ENCODE results near the gene CREB3L2.

DNA sequence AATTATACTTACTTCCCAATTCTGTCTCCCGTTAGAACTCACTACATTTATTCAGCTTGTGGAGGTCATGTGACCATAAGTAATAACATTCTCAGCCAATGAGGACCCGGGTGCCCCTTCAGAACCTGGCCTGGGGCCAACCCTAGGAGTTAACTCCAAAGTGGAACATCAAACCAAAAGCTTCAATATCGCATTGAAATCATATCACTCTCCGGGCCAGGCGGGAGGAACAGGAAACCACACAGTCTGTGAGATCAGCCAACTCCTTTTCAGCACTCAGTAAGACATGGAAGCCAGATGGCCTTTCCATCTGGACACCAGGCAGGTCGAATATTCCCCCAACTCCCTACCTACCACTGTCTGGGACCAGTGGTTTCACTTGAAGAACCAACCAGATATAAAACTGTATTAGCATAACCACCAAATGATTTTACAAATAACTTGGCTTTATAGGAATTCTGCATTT, 5.5 kb downstream of the CREB3L2 start:
- TF ChIP-seq, protein P1, sequence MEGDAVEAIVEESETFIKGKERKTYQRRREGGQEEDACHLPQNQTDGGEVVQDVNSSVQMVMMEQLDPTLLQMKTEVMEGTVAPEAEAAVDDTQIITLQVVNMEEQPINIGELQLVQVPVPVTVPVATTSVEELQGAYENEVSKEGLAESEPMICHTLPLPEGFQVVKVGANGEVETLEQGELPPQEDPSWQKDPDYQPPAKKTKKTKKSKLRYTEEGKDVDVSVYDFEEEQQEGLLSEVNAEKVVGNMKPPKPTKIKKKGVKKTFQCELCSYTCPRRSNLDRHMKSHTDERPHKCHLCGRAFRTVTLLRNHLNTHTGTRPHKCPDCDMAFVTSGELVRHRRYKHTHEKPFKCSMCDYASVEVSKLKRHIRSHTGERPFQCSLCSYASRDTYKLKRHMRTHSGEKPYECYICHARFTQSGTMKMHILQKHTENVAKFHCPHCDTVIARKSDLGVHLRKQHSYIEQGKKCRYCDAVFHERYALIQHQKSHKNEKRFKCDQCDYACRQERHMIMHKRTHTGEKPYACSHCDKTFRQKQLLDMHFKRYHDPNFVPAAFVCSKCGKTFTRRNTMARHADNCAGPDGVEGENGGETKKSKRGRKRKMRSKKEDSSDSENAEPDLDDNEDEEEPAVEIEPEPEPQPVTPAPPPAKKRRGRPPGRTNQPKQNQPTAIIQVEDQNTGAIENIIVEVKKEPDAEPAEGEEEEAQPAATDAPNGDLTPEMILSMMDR (IDR thresholded peaks at IDR 0.05) = no peak
- TF ChIP-seq POLR2A (IDR thresholded peaks at IDR 0.05) = no peak
- TF ChIP-seq EP300 (IDR thresholded peaks at IDR 0.05) = no peak

Measured in ovary (tissue), 3 donors.